HCT116 (cell line): ENCODE data around the gene FRMD4B.

Source experiments
- EZH2phosphoT487 ChIP-seq: fragments of 200-600 bp; IDR thresholded peaks from 2 replicates; pipeline ENCODE4 v1.6.1; 2018; ENCODE audit warnings: antibody characterized with exemption, borderline replicate concordance
- POLR2A ChIP-seq: IDR thresholded peaks from 2 replicates; pipeline ENCODE4 v1.7.0; 2011; ENCODE audit warnings: borderline replicate concordance; ENCODE audit not compliant: insufficient read depth, insufficient read length; ENCODE audit errors: extremely low read depth
- TF ChIP-seq, protein P1 (sequence below), 3 experiments: fragments of 200-600 bp in 1 of 3; sonication (generic) in 1 of 3; IDR thresholded peaks in 2 of 3; conservative IDR thresholded peaks in 1 of 3; 2 replicates each; pipeline ENCODE4 v1.5.1; 2012 to 2017; ENCODE audit warnings: low read depth in 2 of 3, low read length in 2 of 3, antibody characterized with exemption in 1 of 3, borderline replicate concordance in 1 of 3, control low read depth in 1 of 3, mild to moderate bottlenecking in 1 of 3, mixed read lengths in 1 of 3, mixed run types in 1 of 3, moderate library complexity in 1 of 3; ENCODE audit not compliant: insufficient read depth in 1 of 3
- TF ChIP-seq, protein P2 (sequence below): IDR thresholded peaks from 2 replicates; pipeline ENCODE4 v1.6.1; 2012

DNA sequence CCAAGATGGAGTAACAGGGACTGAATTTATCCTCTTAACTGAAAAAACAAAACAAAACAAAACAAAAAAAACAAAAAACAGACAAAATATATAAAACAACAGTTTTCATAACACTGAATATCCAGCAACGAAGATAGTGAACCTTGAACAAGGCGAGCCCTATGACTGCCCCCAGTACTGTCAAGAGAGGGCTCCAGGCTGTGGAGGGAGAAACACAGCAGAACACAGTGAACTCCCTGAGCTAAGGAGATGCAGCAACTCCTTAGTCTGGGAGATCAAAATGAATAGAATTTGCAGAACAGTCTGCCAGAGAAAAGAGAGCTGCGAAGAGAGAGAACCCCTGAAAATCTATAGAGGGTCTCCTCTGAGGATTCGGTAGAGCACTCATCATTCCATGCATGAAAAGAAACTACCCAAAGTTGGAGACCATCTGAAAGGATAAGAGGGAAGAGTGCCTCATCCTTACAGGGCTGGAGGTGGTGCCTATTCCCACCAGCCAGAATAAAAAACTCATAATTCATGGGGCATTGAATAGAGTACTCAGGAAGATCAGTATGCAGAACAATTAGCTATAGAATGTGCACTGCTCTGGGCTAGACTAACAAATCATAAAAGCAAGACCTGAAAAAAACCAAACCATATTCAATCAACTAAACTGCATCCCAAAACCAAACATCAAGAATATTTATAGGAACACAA lies 101.8 kb downstream of the FRMD4B start:
- TF ChIP-seq, protein P1, sequence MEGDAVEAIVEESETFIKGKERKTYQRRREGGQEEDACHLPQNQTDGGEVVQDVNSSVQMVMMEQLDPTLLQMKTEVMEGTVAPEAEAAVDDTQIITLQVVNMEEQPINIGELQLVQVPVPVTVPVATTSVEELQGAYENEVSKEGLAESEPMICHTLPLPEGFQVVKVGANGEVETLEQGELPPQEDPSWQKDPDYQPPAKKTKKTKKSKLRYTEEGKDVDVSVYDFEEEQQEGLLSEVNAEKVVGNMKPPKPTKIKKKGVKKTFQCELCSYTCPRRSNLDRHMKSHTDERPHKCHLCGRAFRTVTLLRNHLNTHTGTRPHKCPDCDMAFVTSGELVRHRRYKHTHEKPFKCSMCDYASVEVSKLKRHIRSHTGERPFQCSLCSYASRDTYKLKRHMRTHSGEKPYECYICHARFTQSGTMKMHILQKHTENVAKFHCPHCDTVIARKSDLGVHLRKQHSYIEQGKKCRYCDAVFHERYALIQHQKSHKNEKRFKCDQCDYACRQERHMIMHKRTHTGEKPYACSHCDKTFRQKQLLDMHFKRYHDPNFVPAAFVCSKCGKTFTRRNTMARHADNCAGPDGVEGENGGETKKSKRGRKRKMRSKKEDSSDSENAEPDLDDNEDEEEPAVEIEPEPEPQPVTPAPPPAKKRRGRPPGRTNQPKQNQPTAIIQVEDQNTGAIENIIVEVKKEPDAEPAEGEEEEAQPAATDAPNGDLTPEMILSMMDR (IDR thresholded peaks at IDR 0.05 in 2 of 3, conservative IDR thresholded peaks at IDR 0.05 in 1 of 3; ENCODE audit: borderline replicate concordance in 1 of 3, insufficient read depth in 1 of 3, low read depth in 2 of 3, low read length in 2 of 3) = no peak
- TF ChIP-seq, protein P2, sequence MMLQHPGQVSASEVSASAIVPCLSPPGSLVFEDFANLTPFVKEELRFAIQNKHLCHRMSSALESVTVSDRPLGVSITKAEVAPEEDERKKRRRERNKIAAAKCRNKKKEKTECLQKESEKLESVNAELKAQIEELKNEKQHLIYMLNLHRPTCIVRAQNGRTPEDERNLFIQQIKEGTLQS = no peak
- no peak for TF ChIP-seq POLR2A
- no peak for TF ChIP-seq EZH2phosphoT487
